ENCODE data around the gene CUBN.

Gene CUBN

GRCh38 chr10:16812676-16813075, 316.9 kb downstream of the CUBN start:
- DNase-seq, result no peak

GRCh38 chr10:16811765-16812164, 317.8 kb downstream of the CUBN start:
- no peak for DNase-seq

GRCh38 chr10:16811292-16811691, 318.3 kb downstream of the CUBN start:
- no peak for DNase-seq

GRCh38 chr10:16809074-16809718, 320.4 kb downstream of the CUBN start:
- DNase-seq, result peak in 1 of 4 experiments; percentile 5

- no peak for DNase-seq
These were observed 325.5 kb downstream of the CUBN start for GRCh38 chr10:16804123-16804522.

- DNase-seq, result no peak
These were observed 326.1 kb downstream of the CUBN start for GRCh38 chr10:16803464-16803863.

- no peak for DNase-seq
These were observed 330.0 kb downstream of the CUBN start for GRCh38 chr10:16799621-16800020.

- DNase-seq, result no peak
These were observed 331.0 kb downstream of the CUBN start for GRCh38 chr10:16798571-16798970.

GRCh38 chr10:16795410-16796073, 334.1 kb downstream of the CUBN start:
- no peak for DNase-seq

GRCh38 chr10:16794005-16794404, 335.6 kb downstream of the CUBN start:
- DNase-seq, result no peak

GRCh38 chr10:16792675-16793074, 336.9 kb downstream of the CUBN start:
- no peak for DNase-seq

- no peak for DNase-seq
These were observed 339.8 kb downstream of the CUBN start for GRCh38 chr10:16789765-16790164.

- DNase-seq, result no peak
These were observed 340.4 kb downstream of the CUBN start for GRCh38 chr10:16789261-16789660.

- DNase-seq, result no peak
These were observed 340.8 kb downstream of the CUBN start for GRCh38 chr10:16788778-16789177.

- no peak for DNase-seq
These were observed 341.5 kb downstream of the CUBN start for GRCh38 chr10:16788125-16788524.

- DNase-seq, result peak in 3 of 4 experiments; percentile 5 to 22 (median 7)
These were observed 342.2 kb downstream of the CUBN start for GRCh38 chr10:16787361-16787791.

- no peak for DNase-seq
These were observed 349.2 kb downstream of the CUBN start for GRCh38 chr10:16780338-16780880.

GRCh38 chr10:16779384-16779915, 350.2 kb downstream of the CUBN start:
- peak in 1 of 4 experiments; percentile 8 for DNase-seq

GRCh38 chr10:16777473-16778370, 351.9 kb downstream of the CUBN start:
- DNase-seq, result no peak

- DNase-seq, result no peak
These were observed 352.7 kb downstream of the CUBN start for GRCh38 chr10:16776896-16777295.

All from activated naive CD4-positive, alpha-beta T cell (primary cell).